H1 (cell line): Measurements from ENCODE around the gene ABCC4.

Source experiments
- CBX8 ChIP-seq: fragments of 300-800, 300-1000 bp; sonication (generic); IDR thresholded peaks from 2 replicates; pipeline ENCODE4 v1.7.1; 2016; ENCODE audit warnings: low read depth, low read length, borderline replicate concordance
- CREB1 ChIP-seq: IDR thresholded peaks from 2 replicates; pipeline ENCODE4 v1.6.1; 2012; ENCODE audit warnings: inconsistent platforms
- EZH2 ChIP-seq: fragments of 200-600 bp; sonication (generic); IDR thresholded peaks from 2 replicates; pipeline ENCODE4 v1.7.1; 2012; ENCODE audit warnings: low read depth, mild to moderate bottlenecking, moderate library complexity, low read length, inconsistent platforms; ENCODE audit not compliant: severe bottlenecking
- JUN ChIP-seq: IDR thresholded peaks from 2 replicates; pipeline ENCODE4 v1.6.1; 2011; ENCODE audit warnings: low read depth, mild to moderate bottlenecking, improper control_type of control experiment, low read length
- POLR2A ChIP-seq, 2 experiments: IDR thresholded peaks; 1 replicate in 1 of 2; 2 replicates in 1 of 2; pipeline ENCODE4 v1.6.1; 2011; ENCODE audit warnings: low read depth in 2 of 2, low read length in 2 of 2, mild to moderate bottlenecking in 2 of 2; ENCODE audit errors: control extremely low read depth in 1 of 2
- POLR2AphosphoS5 ChIP-seq: IDR thresholded peaks from 2 replicates; pipeline ENCODE4 v1.6.1; 2011; ENCODE audit warnings: low read depth, low read length
- RFX5 ChIP-seq: IDR thresholded peaks from 2 replicates; pipeline ENCODE4 v1.6.1; 2011; ENCODE audit warnings: low read depth, low read length, improper control_type of control experiment, borderline replicate concordance
- RXRA ChIP-seq: IDR thresholded peaks from 2 replicates; pipeline ENCODE4 v1.6.1; 2011; ENCODE audit warnings: low read depth, mild to moderate bottlenecking, low read length, moderate library complexity; ENCODE audit not compliant: insufficient read depth
- SP4 ChIP-seq: IDR thresholded peaks from 2 replicates; pipeline ENCODE4 v1.6.1; 2012; ENCODE audit warnings: low read length, inconsistent platforms
- TBP ChIP-seq: IDR thresholded peaks from 2 replicates; pipeline ENCODE4 v1.6.1; 2011; ENCODE audit warnings: low read depth, low read length, improper control_type of control experiment
- TF ChIP-seq, protein P1 (sequence below), 3 experiments: IDR thresholded peaks; 1 replicate in 2 of 3; 2 replicates in 1 of 3; pipeline versions ENCODE4 v1.5.1 to v1.6.1; 2011; ENCODE audit warnings: low read length in 3 of 3, mild to moderate bottlenecking in 3 of 3, inconsistent platforms in 2 of 3, low read depth in 1 of 3, moderate library complexity in 1 of 3; ENCODE audit not compliant: insufficient read depth in 1 of 3; ENCODE audit errors: control extremely low read depth in 1 of 3

DNA sequence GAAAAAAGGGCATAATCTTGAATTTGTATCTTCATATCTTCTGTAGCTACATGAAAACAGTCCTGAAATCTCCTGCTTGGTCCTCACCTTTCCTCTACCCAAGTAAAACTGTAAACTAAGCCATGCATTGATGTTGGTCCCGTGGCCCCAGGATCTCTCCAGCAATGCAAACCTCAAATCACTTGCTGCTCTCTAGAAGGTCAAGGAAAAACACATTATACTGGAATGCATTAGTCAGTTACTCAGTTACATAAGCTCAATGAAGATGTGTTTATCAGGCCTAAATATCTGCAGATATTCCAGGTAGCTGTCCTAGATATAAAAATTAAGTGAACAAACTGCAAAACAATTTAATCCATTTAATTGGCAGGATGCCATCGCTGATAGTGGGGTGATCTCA is 261.8 kb downstream of the ABCC4 start:
- TF ChIP-seq POLR2AphosphoS5: no peak
- no peak for TF ChIP-seq EZH2
- no peak for TF ChIP-seq POLR2A (IDR thresholded peaks at IDR 0.05; ENCODE audit: control extremely low read depth in 1 of 2, low read depth in 2 of 2, low read length in 2 of 2)
- TF ChIP-seq CBX8: no peak
- TF ChIP-seq RXRA: no peak
- TF ChIP-seq JUN: no peak
- TF ChIP-seq, protein P1, sequence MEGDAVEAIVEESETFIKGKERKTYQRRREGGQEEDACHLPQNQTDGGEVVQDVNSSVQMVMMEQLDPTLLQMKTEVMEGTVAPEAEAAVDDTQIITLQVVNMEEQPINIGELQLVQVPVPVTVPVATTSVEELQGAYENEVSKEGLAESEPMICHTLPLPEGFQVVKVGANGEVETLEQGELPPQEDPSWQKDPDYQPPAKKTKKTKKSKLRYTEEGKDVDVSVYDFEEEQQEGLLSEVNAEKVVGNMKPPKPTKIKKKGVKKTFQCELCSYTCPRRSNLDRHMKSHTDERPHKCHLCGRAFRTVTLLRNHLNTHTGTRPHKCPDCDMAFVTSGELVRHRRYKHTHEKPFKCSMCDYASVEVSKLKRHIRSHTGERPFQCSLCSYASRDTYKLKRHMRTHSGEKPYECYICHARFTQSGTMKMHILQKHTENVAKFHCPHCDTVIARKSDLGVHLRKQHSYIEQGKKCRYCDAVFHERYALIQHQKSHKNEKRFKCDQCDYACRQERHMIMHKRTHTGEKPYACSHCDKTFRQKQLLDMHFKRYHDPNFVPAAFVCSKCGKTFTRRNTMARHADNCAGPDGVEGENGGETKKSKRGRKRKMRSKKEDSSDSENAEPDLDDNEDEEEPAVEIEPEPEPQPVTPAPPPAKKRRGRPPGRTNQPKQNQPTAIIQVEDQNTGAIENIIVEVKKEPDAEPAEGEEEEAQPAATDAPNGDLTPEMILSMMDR (IDR thresholded peaks at IDR 0.05; ENCODE audit: control extremely low read depth in 1 of 3, insufficient read depth in 1 of 3, low read depth in 1 of 3, low read length in 3 of 3): no peak
- TF ChIP-seq RFX5: no peak
- TF ChIP-seq CREB1: no peak
- no peak for TF ChIP-seq SP4
- TF ChIP-seq TBP: no peak
